IMR-90 (cell line): ENCODE results near the gene AZIN2.

ENCODE experiments used
- BHLHE40 ChIP-seq: fragments of 150-350 bp; IDR thresholded peaks from 2 replicates; pipeline ENCODE4 v1.6.1; 2016; ENCODE audit warnings: mild to moderate bottlenecking, low read depth, low read length
- CEBPB ChIP-seq: IDR thresholded peaks from 2 replicates; pipeline ENCODE4 v1.6.1; 2012; ENCODE audit warnings: low read depth, low read length, improper control_type of control experiment
- CHD1 ChIP-seq: IDR thresholded peaks from 2 replicates; pipeline ENCODE4 v1.6.1; 2012; ENCODE audit warnings: low read depth, low read length, improper control_type of control experiment
- CTCF ChIP-seq: conservative IDR thresholded peaks from 2 replicates; pipeline ENCODE4 v1.5.1; 2012; ENCODE audit warnings: mild to moderate bottlenecking, low read depth, low read length, improper control_type of control experiment
- ELK1 ChIP-seq: fragments of 150-350 bp; IDR thresholded peaks from 2 replicates; pipeline ENCODE4 v1.6.1; 2016; ENCODE audit warnings: low read depth, mild to moderate bottlenecking, low read length, moderate library complexity, borderline replicate concordance
- MAZ ChIP-seq: IDR thresholded peaks from 2 replicates; pipeline ENCODE4 v1.6.1; 2012; ENCODE audit warnings: low read depth, mild to moderate bottlenecking, low read length, improper control_type of control experiment, moderate library complexity, borderline replicate concordance
- MXI1 ChIP-seq: IDR thresholded peaks from 2 replicates; pipeline ENCODE4 v1.6.1; 2012; ENCODE audit warnings: low read depth, mild to moderate bottlenecking, low read length, moderate library complexity, borderline replicate concordance
- NFE2L2 ChIP-seq: fragments of 150-350 bp; IDR thresholded peaks from 2 replicates; pipeline ENCODE4 v1.6.1; 2016; ENCODE audit warnings: low read depth, mild to moderate bottlenecking, low read length
- POLR2A ChIP-seq: IDR thresholded peaks from 2 replicates; pipeline ENCODE4 v1.6.1; 2012; ENCODE audit warnings: mild to moderate bottlenecking, low read depth, low read length
- RAD21 ChIP-seq: IDR thresholded peaks from 2 replicates; pipeline ENCODE4 v1.6.1; 2012; ENCODE audit warnings: low read length, improper control_type of control experiment
- RCOR1 ChIP-seq: IDR thresholded peaks from 2 replicates; pipeline ENCODE4 v1.6.1; 2012; ENCODE audit warnings: mild to moderate bottlenecking, low read length, improper control_type of control experiment; ENCODE audit not compliant: insufficient replicate concordance
- RFX5 ChIP-seq: IDR thresholded peaks from 2 replicates; pipeline ENCODE4 v1.8.0; 2012; ENCODE audit warnings: low read depth, mild to moderate bottlenecking, low read length, moderate library complexity
- SMC3 ChIP-seq: fragments of 150-350 bp; IDR thresholded peaks from 2 replicates; pipeline ENCODE4 v1.6.1; 2016; ENCODE audit warnings: low read depth, mild to moderate bottlenecking, antibody characterized with exemption, low read length, moderate library complexity
- USF2 ChIP-seq: fragments of 150-350 bp; IDR thresholded peaks from 2 replicates; pipeline ENCODE4 v1.6.1; 2017; ENCODE audit warnings: mild to moderate bottlenecking, antibody characterized with exemption, low read length, low read depth

GRCh38 chr1:33061834-33062233, 19.1 kb upstream of the AZIN2 start:
- TF ChIP-seq RAD21 (no peak), POLR2A (no peak), CTCF (no peak), CEBPB (no peak), SMC3 (no peak), USF2 (no peak), RFX5 (no peak), ELK1 (no peak), CHD1 (no peak), MAZ (no peak), RCOR1 (no peak), BHLHE40 (no peak), NFE2L2 (no peak), MXI1 (no peak)
